Ammon's horn (tissue), 1 donor: ENCODE measurements around the gene FNDC8.
"Not testable (repeated sequence)": the region's sequence is repeated elsewhere in the genome, so short reads cannot be mapped to it uniquely, and the experiment has no call there.

Experiments
- DNase-seq: peaks from one replicate; pipeline ENCODE4 v3.0.0-alpha.2; 2016; ENCODE audit warnings: low spot score

FNDC8 gene

DNA sequence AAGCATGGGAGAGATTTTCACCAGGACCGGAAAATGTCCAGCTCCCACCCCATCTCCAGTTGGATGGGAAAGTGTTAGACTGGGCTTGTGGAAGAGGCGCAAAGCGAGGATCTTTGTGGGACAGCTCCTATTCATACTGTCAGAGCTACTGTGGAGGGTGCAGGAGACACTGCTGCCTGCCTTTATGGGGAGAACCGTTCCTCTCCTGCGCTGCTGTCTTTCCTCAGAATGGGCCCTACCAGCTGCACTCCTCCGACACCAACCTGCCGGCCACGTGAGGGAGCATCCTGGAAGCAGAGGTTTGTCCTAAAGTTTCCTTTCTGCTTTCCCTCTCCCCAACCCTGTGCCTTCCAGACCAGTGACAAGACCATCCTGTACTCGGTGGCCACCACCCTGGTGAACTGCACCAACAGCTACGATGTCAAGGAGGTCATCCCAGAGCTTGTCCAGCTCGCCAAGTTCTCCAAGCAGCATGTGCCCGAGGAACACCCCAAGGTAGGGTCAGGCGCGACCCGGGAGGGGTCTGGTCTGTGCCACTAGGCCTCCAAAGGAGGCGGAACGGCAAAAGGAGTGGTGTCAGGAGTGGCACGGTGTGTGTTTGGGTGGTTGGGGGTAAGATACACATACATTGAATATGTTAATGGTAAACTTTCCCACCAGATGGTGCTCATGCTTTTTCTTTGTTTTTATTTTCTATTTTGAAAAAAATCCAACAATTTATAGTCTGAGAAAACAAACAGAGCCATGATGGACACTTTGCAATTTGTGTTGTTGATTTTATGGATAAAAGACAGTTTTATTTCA is 49.8 kb downstream of the FNDC8 start:
- DNase-seq = no peak

GRCh38 chr17:35171834-35172233 is 50.4 kb downstream of the FNDC8 start:
- DNase-seq = no peak

GRCh38 chr17:35172321-35172720 is 50.9 kb downstream of the FNDC8 start:
- not testable (repeated sequence) for DNase-seq

DNA sequence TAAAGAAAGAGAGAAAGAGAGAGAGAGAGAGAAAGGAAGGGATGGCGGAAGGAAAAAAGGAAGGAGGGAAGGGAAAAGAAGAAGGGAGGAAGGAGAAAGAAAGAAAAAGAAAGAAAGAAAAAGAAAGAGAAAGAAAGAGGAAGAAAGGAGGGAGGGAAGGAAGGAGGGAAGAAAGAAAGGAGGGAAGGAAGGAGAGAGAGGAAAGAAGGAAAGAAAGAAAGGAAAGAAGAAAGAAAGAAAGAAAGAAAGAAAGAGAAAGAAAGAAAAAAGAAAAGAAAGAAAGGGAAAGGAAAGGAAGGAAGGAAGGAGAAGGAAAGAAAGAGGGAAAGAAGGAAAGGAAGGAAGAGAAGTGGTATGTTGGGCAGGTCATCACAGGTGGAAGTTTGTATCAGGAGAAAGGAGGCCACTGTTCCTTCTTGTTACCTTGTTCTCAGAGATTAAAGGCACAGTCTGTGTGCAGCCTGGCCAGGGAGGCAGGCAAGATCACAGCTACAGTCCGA is 53.5 kb downstream of the FNDC8 start:
- DNase-seq = no peak

DNA sequence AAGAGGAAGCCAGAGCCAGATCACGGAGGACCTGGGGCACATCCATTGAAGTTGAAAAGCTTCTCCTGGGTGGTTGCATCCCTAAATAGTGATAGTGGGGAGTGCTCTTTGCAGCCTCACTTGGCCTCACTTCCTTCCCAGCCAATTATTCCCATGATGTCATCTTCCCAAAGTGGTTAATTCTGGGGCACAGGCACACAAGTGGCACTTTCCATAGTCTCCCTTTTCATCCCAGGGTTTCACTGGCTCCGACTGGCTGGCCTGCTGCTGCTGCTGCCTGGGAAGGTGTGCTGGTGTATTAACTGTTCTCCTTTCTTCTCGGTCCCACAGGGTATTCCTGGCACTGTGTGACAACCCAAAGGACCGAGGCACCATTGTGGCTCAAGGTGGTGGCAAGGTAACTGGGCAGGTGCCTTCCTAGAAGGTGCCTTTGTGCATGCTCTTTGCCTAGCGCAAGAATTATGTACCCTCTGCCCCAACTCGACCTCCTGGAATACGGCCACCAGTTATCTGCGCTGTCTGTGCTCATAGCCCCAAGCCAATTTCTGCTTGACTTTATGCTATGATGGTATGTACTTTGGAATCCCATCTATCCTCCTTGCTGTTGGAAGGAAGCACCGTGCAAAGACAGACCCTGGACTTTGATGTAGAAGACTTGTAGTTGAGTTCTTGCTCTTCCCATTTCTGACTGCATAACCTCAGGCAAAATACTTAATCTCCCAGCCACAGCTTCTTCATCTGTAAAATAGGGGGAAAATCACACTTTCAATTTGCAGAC is 54.4 kb downstream of the FNDC8 start:
- DNase-seq = no peak

DNA sequence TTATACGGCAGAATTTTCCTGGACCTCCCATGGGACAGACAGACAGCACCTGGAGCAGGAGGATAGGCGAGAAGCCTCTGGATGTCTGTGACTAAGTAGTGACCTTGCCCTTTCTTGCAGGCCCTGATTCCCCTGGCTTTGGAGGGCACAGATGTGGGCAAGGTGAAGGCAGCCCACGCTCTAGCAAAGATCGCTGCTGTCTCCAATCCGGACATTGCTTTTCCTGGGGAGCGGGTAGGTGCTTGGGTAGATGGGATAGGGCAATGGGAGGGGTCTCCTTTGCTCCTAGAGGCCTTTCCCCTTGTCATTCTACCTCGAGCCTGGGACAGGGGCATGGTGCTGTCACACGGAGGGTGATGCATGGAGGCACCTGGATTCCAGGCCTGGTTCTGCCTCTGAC is 55.5 kb downstream of the FNDC8 start:
- DNase-seq = no peak

- DNase-seq = not testable (repeated sequence)
Observed at GRCh38 chr17:35179379-35179778, 58.0 kb downstream of the FNDC8 start.
